CD4-positive, CD25-positive, alpha-beta regulatory T cell (primary cell): ENCODE results near the gene FRMD5. TPM values are rescaled to one million over a fixed set of nuclear protein-coding genes. Genes with fewer than 3 reads are reported as not detected.

Experiments used
- ATAC-seq, 2 donors: fragments of 150-1000 bp; cut with Tn5 transposase; one replicate each; pipeline ENCODE4 v1.10.0; 2021; ENCODE audit warnings: low read depth in 2 of 2, moderate number of reproducible peaks in 2 of 2, moderate library complexity in 1 of 2
- DNase-seq, 3 donors: peaks; one replicate each; pipeline versions ENCODE4 v3.0.0 to v3.0.0-alpha.2; 2012 to 2022; ENCODE audit warnings: mixed read lengths in 1 of 3
- H3K27ac ChIP-seq: one replicate; pipeline ENCODE4 v1.7.0; 2013; ENCODE audit warnings: mild to moderate bottlenecking, low read length; ENCODE audit not compliant: insufficient read depth, poor library complexity, severe bottlenecking
- H3K27me3 ChIP-seq: one replicate; pipeline ENCODE4 v1.7.0; 2013; ENCODE audit warnings: low read length; ENCODE audit not compliant: control insufficient read depth, insufficient read depth
- H3K36me3 ChIP-seq: one replicate; pipeline ENCODE4 v1.7.0; 2013; ENCODE audit warnings: mild to moderate bottlenecking, low read length, moderate library complexity; ENCODE audit not compliant: control insufficient read depth, insufficient read depth
- H3K4me1 ChIP-seq: 2 replicates; pipeline ENCODE4 v1.7.0; 2013; ENCODE audit warnings: mild to moderate bottlenecking, low read length; ENCODE audit not compliant: insufficient read depth, control insufficient read depth, poor library complexity, severe bottlenecking
- H3K4me3 ChIP-seq: one replicate; pipeline ENCODE4 v1.7.0; 2013; ENCODE audit warnings: low read depth, mild to moderate bottlenecking, low read length, moderate library complexity
- H3K9me3 ChIP-seq, 2 experiments: 1 replicate in 1 of 2; 2 replicates in 1 of 2; pipeline ENCODE4 v1.7.0; 2013; ENCODE audit warnings: low read length in 2 of 2, mild to moderate bottlenecking in 1 of 2, moderate library complexity in 1 of 2; ENCODE audit not compliant: control insufficient read depth in 2 of 2
- H3K27ac Mint-ChIP-seq, 3 donors: one replicate each; pipeline ENCODE4 v1.8.0; 2020 to 2022; ENCODE audit warnings: mild to moderate bottlenecking in 3 of 3, mixed read lengths in 3 of 3, moderate library complexity in 2 of 3
- H3K27me3 Mint-ChIP-seq: one replicate; pipeline ENCODE4 v1.8.0; 2022; ENCODE audit warnings: mild to moderate bottlenecking, mixed read lengths
- H3K36me3 Mint-ChIP-seq: one replicate; pipeline ENCODE4 v1.8.0; 2020; ENCODE audit warnings: mixed read lengths
- H3K4me1 Mint-ChIP-seq, 4 donors: one replicate each; pipeline ENCODE4 v1.8.0; 2020 to 2022; ENCODE audit warnings: mixed read lengths in 4 of 4, mild to moderate bottlenecking in 1 of 4
- H3K4me3 Mint-ChIP-seq, 4 donors: one replicate each; pipeline ENCODE4 v1.8.0; 2020 to 2022; ENCODE audit warnings: mild to moderate bottlenecking in 4 of 4, mixed read lengths in 4 of 4, moderate library complexity in 3 of 4
- H3K9me3 Mint-ChIP-seq, 7 donors: one replicate each; pipeline ENCODE4 v1.8.0; 2020 to 2022; ENCODE audit warnings: mixed read lengths in 7 of 7, mild to moderate bottlenecking in 3 of 7, moderate library complexity in 2 of 7
- polyA plus RNA-seq, 4 donors: library from polyadenylated mRNA; unstranded; fragments of 300-500 nt; fragmentation: Illumina TruSeq; gene quantifications; one replicate each; pipeline ENCODE4 v1.2.3, GENCODE V29; 2021
- total RNA-seq: library from RNA; stranded (reverse); gene quantifications from one replicate; pipeline ENCODE4 v1.2.3, GENCODE V29; 2022

FRMD5 gene
- total and polyA plus RNA-seq, 5 donors from 2014 or later, result 0.24 to 1.1 (median 0.35) TPM; not detected in 1

DNA sequence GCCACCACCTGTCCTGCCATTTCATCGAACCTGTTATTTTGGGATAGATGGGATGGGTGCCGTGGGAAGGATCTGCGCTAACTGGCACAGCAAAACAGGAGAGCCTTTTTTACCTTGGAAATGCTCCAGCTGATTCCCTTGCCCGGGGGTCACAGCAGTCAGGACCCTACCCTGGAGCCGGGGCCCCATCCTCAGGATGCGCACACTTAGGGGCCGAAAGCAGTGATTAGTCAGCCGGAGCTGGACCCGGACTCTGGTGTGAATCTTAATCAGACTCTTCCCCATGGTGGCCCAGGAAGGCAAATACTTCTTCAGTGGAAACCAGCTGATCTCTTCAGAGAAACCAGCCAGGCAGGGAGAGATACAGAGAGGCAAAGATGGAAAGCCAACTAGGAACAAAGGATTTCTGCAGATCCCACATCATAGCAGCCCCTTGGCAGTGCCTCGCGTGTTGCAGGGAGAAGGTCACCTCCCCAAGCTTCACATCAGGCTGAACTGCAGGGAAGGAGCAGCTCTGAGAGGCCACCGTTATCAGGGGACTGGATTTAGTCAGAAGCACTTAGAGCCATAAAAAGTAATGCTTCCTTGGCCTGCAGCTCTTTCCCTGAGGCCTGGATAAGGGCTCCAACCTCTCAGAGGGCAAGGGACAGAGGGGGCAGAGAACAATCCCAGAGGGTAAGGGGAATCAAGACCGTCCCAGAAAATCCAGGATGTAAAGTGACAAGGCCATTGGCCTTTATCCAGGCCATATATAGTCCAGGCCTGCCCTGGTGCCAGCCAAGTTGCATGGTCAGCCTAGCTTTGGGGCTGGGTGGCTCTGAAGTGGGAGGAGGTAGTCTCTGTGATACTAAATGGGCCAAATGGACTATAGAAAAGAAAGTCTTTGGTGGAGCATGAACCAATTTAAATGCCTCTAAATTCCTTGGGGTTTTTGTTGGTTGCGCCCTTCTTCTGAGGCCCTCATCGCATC, 315.4 kb downstream of the FRMD5 start:
- Mint-ChIP-seq H3K4me3 (no peak overlapping the region), H3K27me3 (no peaks in the 10 kb centered on the region), H3K36me3 (peaks cover 6% of the 10 kb centered on the region), H3K4me1 (no peaks in the 10 kb centered on the region), H3K27ac (no peak overlapping the region), H3K9me3 (no peaks in the 10 kb centered on the region)
- H3K27ac ChIP-seq, result no peak overlapping the region
- no peaks in the 10 kb centered on the region for H3K36me3 ChIP-seq
- no peaks in the 10 kb centered on the region for H3K9me3 ChIP-seq
- no peaks in the 10 kb centered on the region for H3K27me3 ChIP-seq
- H3K4me1 ChIP-seq, result no peaks in the 10 kb centered on the region
- DNase-seq (no peak), ATAC-seq (no peak)
- no peak overlapping the region for H3K4me3 ChIP-seq

- Mint-ChIP-seq H3K27me3 (no peaks in the 10 kb centered on the region), H3K36me3 (peaks cover 8% of the 10 kb centered on the region), H3K4me1 (no peaks in the 10 kb centered on the region), H3K27ac (no peak overlapping the region), H3K9me3 (no peaks in the 10 kb centered on the region), H3K4me3 (no peak overlapping the region)
- no peak overlapping the region for H3K4me3 ChIP-seq
- H3K36me3 ChIP-seq, result no peaks in the 10 kb centered on the region
- H3K27ac ChIP-seq, result no peak overlapping the region
- no peaks in the 10 kb centered on the region for H3K4me1 ChIP-seq
- no peak for ATAC-seq
- H3K27me3 ChIP-seq, result no peaks in the 10 kb centered on the region
- no peaks in the 10 kb centered on the region for H3K9me3 ChIP-seq
- no peak for DNase-seq
These were observed 316.6 kb downstream of the FRMD5 start for GRCh38 chr15:43878446-43878845.

- peaks cover 9% of the 10 kb centered on the region for H3K36me3 Mint-ChIP-seq
- H3K27ac ChIP-seq, result no peak overlapping the region
- no peaks in the 10 kb centered on the region for H3K9me3 Mint-ChIP-seq
- H3K4me3 ChIP-seq, result no peak overlapping the region
- no peaks in the 10 kb centered on the region for H3K9me3 ChIP-seq
- no peak overlapping the region for H3K27ac Mint-ChIP-seq
- H3K36me3 ChIP-seq, result no peaks in the 10 kb centered on the region
- no peaks in the 10 kb centered on the region for H3K27me3 Mint-ChIP-seq
- no peaks in the 10 kb centered on the region for H3K4me1 Mint-ChIP-seq
- H3K27me3 ChIP-seq, result no peaks in the 10 kb centered on the region
- H3K4me1 ChIP-seq, result no peaks in the 10 kb centered on the region
- ATAC-seq (no peak), DNase-seq (no peak)
- H3K4me3 Mint-ChIP-seq, result no peak overlapping the region
These were observed 317.7 kb downstream of the FRMD5 start for GRCh38 chr15:43877371-43877770.

GRCh38 chr15:43876872-43877271, 318.2 kb downstream of the FRMD5 start:
- Mint-ChIP-seq H3K36me3 (peaks cover 13% of the 10 kb centered on the region), H3K27ac (no peak overlapping the region), H3K4me1 (no peaks in the 10 kb centered on the region), H3K9me3 (no peaks in the 10 kb centered on the region), H3K27me3 (no peaks in the 10 kb centered on the region), H3K4me3 (no peak overlapping the region)
- DNase-seq, result no peak
- Histone ChIP-seq H3K9me3 (no peaks in the 10 kb centered on the region), H3K4me1 (no peaks in the 10 kb centered on the region), H3K27me3 (no peaks in the 10 kb centered on the region), H3K4me3 (no peak overlapping the region), H3K27ac (no peak overlapping the region), H3K36me3 (no peaks in the 10 kb centered on the region)
- ATAC-seq, result no peak

DNA sequence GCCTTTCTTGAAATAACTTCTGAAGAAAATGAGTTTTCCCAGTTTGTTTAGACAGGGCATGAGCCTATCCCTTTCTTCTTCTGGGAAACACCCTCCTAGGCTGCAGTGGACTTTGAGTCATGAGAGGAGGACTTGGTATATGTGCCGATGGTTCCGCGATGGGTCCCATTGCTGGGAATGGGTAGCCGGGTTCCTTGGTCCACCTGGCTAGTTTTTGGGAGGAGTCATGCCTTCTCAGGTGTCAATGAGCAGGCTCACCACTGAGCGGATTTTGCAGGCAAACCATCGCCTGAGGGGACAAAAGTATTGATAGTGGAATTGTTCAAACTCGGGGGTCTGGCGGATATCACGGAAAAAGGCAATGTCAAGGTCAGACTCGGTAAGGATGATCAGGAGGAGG, 321.4 kb downstream of the FRMD5 start:
- H3K4me3 ChIP-seq, result no peak overlapping the region
- H3K27ac ChIP-seq, result no peak overlapping the region
- H3K4me1 ChIP-seq, result no peaks in the 10 kb centered on the region
- Mint-ChIP-seq H3K4me1 (no peaks in the 10 kb centered on the region), H3K27ac (no peak overlapping the region), H3K4me3 (no peak overlapping the region), H3K36me3 (peaks cover 20% of the 10 kb centered on the region), H3K9me3 (no peaks in the 10 kb centered on the region), H3K27me3 (no peaks in the 10 kb centered on the region)
- H3K9me3 ChIP-seq, result no peaks in the 10 kb centered on the region
- no peaks in the 10 kb centered on the region for H3K27me3 ChIP-seq
- no peak for DNase-seq
- ATAC-seq, result no peak
- no peaks in the 10 kb centered on the region for H3K36me3 ChIP-seq

GRCh38 chr15:43872416-43873020, 322.6 kb downstream of the FRMD5 start:
- Mint-ChIP-seq H3K4me1 (no peaks in the 10 kb centered on the region), H3K4me3 (no peak overlapping the region), H3K9me3 (no peaks in the 10 kb centered on the region), H3K27me3 (no peaks in the 10 kb centered on the region), H3K36me3 (peaks cover 18% of the 10 kb centered on the region), H3K27ac (peak overlapping the region in 2 of 3 donors; percentile 10 to 49)
- DNase-seq, result peak in 2 of 3 donors; percentile 6 to 53
- no peaks in the 10 kb centered on the region for H3K4me1 ChIP-seq
- H3K36me3 ChIP-seq, result no peaks in the 10 kb centered on the region
- H3K9me3 ChIP-seq, result no peaks in the 10 kb centered on the region
- H3K27ac ChIP-seq, result no peak overlapping the region
- no peak overlapping the region for H3K4me3 ChIP-seq
- no peak for ATAC-seq
- H3K27me3 ChIP-seq, result no peaks in the 10 kb centered on the region

GRCh38 chr15:43871835-43872234, 323.2 kb downstream of the FRMD5 start:
- H3K4me1 Mint-ChIP-seq, result no peaks in the 10 kb centered on the region
- no peaks in the 10 kb centered on the region for H3K27me3 Mint-ChIP-seq
- Histone ChIP-seq H3K27me3 (no peaks in the 10 kb centered on the region), H3K4me1 (no peaks in the 10 kb centered on the region), H3K4me3 (no peak overlapping the region), H3K9me3 (no peaks in the 10 kb centered on the region), H3K27ac (no peak overlapping the region), H3K36me3 (peaks cover 4% of the 10 kb centered on the region)
- H3K9me3 Mint-ChIP-seq, result no peaks in the 10 kb centered on the region
- no peak for DNase-seq
- ATAC-seq, result no peak
- H3K4me3 Mint-ChIP-seq, result no peak overlapping the region
- peaks cover 19% of the 10 kb centered on the region for H3K36me3 Mint-ChIP-seq
- H3K27ac Mint-ChIP-seq, result no peak overlapping the region
